Hepatocyte (in vitro differentiated cells): ENCODE measurements around the gene GLUD2.

Experiments
- CTCF ChIP-seq: fragments of 200-600 bp; sonication (generic); IDR thresholded peaks from 2 replicates; pipeline ENCODE4 v1.5.1; 2016; ENCODE audit warnings: antibody characterized with exemption, mild to moderate bottlenecking; ENCODE audit not compliant: poor library complexity
- EZH2phosphoT487 ChIP-seq: fragments of 200-600 bp; sonication (generic); IDR thresholded peaks from one replicate; pipeline ENCODE4 v1.6.1; 2018; ENCODE audit warnings: antibody characterized with exemption, mild to moderate bottlenecking, low read depth, moderate library complexity; ENCODE audit not compliant: unreplicated experiment, severe bottlenecking

- TF ChIP-seq CTCF = no peak
- no peak for TF ChIP-seq EZH2phosphoT487
Measured at GRCh38 chrX:121011254-121011653, 36.2 kb upstream of the GLUD2 start.
